ENCODE measurements around the gene NEURL3.

GRCh38 chr2:96532641-96533291 lies 27.6 kb upstream of the NEURL3 start:
- TF ChIP-seq CTCF (IDR thresholded peaks at IDR 0.05; ENCODE audit: poor library complexity) (no peak), EZH2phosphoT487 (IDR thresholded peaks at IDR 0.05; ENCODE audit: low read depth, severe bottlenecking, unreplicated experiment) (no peak), EZH2 (IDR thresholded peaks at IDR 0.05; ENCODE audit: borderline replicate concordance) (no peak)
